GM12873 (cell line): ENCODE measurements around the gene PHLDA3.

Experiments
- TF ChIP-seq, protein P1 (sequence below): IDR thresholded peaks from 2 replicates; pipeline ENCODE4 v1.5.1; 2012; ENCODE audit warnings: low read depth, mild to moderate bottlenecking, moderate library complexity, low read length, control low read depth; ENCODE audit not compliant: insufficient read depth; ENCODE audit errors: missing control alignments

The PHLDA3 gene

DNA sequence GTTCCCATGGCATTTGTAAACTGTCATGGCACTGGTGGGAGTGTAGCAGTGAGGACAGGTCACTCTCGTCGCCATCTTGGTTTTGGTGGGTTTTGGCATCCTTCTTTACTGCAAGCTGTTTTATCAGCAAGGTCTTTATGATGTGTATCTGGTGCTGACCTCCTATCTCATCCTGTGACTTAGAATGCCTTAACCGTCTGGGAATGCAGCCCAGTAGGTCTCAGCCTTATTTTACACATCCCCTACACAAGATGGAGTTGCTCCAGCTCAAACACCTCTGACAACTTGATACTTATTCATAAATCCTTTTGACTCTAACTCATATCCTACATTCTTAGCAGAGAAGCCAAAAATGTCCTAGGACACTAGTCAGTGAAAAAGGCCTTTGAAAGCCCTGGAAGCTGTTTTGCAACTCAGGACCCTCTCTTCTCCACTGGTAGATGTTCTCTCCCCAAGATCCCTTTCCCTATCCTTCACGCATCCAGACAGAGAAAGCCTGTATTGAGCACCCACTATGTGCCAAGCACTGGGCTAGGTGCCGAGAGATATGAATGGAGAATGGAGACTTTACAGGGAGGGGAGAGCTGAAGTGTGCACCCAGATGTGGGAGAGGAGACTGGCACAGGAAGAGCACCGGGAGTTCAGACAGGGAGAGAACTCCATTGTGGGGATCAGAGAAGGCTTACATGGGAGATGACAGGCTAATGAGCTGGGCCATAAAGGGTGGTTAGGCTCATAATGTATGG is 44.7 kb upstream of the PHLDA3 start:
- TF ChIP-seq, protein P1, sequence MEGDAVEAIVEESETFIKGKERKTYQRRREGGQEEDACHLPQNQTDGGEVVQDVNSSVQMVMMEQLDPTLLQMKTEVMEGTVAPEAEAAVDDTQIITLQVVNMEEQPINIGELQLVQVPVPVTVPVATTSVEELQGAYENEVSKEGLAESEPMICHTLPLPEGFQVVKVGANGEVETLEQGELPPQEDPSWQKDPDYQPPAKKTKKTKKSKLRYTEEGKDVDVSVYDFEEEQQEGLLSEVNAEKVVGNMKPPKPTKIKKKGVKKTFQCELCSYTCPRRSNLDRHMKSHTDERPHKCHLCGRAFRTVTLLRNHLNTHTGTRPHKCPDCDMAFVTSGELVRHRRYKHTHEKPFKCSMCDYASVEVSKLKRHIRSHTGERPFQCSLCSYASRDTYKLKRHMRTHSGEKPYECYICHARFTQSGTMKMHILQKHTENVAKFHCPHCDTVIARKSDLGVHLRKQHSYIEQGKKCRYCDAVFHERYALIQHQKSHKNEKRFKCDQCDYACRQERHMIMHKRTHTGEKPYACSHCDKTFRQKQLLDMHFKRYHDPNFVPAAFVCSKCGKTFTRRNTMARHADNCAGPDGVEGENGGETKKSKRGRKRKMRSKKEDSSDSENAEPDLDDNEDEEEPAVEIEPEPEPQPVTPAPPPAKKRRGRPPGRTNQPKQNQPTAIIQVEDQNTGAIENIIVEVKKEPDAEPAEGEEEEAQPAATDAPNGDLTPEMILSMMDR, result no peak

DNA sequence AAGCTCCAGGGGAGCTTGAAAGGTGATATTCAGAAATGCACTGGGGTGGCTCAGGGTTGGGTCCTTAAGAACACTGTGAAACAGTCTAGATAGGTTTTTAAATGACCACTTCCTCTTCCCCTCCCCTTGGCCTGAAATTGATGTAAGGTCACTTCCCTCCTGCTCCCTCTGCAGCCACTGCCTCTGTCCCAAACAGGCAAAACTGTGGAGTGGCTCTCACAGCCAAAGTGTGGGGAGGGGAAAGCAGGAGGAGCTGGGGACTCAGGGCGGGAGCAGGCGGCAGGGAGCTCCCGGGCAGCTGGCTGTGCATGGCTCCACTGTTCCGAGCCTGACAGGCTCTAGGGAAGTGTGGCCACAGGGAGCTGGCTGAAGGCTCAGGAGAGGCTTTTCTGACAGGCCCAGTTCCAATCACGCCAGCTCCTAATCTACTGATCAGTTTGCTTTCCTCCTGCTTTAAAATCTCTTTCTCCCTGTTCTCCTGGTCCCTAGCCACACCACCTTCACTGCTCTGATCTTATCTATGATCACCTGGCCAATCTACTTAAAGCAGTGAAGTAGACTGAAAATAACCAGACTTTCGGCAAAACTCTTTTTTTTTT is 43.1 kb upstream of the PHLDA3 start:
- TF ChIP-seq, protein P1, result no peak

DNA sequence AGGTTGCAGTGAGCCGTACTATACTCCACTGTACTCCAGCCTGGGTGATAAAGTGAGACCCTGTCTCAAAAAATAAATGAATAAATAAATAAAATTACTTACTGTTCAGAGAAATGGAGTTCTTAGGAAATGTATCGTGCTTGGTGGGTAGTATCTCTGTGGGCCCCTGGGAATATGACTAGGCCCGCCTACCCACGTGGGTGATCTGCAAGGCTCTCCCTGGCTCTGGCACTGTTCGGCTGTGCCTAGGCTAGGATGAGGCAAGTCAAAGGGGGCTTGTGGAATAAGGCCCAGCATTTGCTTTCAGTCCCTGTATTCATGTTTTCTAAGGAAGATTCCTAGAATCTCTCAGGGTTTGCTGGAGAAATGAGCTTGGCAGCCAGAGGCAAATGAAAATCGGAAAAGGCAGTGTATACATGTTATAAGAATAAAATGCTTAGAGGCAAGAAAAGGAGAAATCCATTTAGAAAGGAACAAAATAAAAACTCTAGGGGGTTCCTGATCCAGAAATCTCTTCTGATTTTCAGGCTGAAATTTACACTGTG is 42.5 kb upstream of the PHLDA3 start:
- TF ChIP-seq, protein P1, result no peak

DNA sequence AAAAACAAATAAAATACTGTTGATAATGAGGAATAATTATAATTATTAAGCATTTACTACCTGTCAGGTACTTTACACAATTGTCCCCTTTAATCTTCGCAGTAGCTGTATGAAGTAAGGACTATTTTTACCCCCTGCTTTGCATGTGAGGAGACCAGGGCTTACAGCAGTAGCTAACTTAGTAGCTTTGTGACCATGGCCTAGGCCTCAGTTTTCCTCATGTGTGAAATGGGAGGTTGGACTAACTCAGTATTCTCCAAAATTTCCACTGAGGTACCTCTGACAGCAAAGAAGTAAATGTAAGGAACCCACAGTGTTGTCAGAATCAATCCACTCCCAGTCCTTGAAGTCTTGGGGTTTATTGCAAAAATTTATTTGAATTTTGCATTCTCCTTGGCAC is 41.7 kb upstream of the PHLDA3 start:
- TF ChIP-seq, protein P1, result no peak

GRCh38 chr1:201509601-201510374 is 40.8 kb upstream of the PHLDA3 start:
- TF ChIP-seq, protein P1, result no peak

DNA sequence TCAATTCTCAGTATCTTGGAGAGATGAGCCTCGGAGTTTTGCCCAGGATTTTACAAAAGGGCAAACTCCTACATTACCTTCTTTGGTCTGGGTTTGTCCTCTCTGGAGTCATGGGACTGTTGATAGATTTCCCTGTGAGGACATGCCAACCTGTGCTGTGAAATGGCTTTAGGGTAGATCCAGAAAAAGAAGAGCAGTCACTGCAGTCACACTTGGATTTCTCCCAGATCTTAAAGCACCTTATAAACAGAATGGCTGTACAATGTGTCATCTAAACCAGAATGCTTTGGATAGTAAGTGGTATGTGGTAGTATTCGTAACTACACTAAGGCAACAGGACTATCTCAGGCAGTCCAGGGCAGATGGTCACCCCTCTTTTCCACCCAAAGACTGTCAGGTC is 39.8 kb upstream of the PHLDA3 start:
- TF ChIP-seq, protein P1, result no peak

- TF ChIP-seq, protein P1, result no peak
Observed at GRCh38 chr1:201507360-201507675, 38.3 kb upstream of the PHLDA3 start.
